ENCODE results near the gene DUOX1. TPM values are rescaled to one million over a fixed set of nuclear protein-coding genes. Genes with fewer than 3 reads are reported as not detected.

Gene DUOX1
- total RNA-seq, 1 donor from 2014 or later = 4.1 TPM

GRCh38 chr15:45199136-45199810 is 69.5 kb downstream of the DUOX1 start:
- no peak for TF ChIP-seq CTCF (IDR thresholded peaks at IDR 0.05; ENCODE audit: insufficient read depth, low read length, poor library complexity, severe bottlenecking)
- Histone ChIP-seq H3K4me3 (ENCODE audit: low read depth, low read length) (peak overlapping the region; percentile 74), H3K36me3 (ENCODE audit: control insufficient read depth, insufficient read depth, low read length) (no peaks in the 10 kb centered on the region), H3K27me3 (ENCODE audit: control insufficient read depth, insufficient read depth, low read length) (no peaks in the 10 kb centered on the region)
- DNase-seq (ENCODE audit: low read depth) = no peak

GRCh38 chr15:45200001-45200798 is 70.4 kb downstream of the DUOX1 start:
- DNase-seq (ENCODE audit: low read depth) = peak; percentile 67
- H3K27me3 ChIP-seq (ENCODE audit: control insufficient read depth, insufficient read depth, low read length) = no peaks in the 10 kb centered on the region
- peak overlapping the region; percentile 46 for H3K4me3 ChIP-seq (ENCODE audit: low read depth, low read length)
- TF ChIP-seq CTCF (IDR thresholded peaks at IDR 0.05; ENCODE audit: insufficient read depth, low read length, poor library complexity, severe bottlenecking) = no peak
- H3K36me3 ChIP-seq (ENCODE audit: control insufficient read depth, insufficient read depth, low read length) = no peaks in the 10 kb centered on the region

- no peaks in the 10 kb centered on the region for H3K36me3 ChIP-seq (ENCODE audit: control insufficient read depth, insufficient read depth, low read length)
- TF ChIP-seq CTCF (IDR thresholded peaks at IDR 0.05; ENCODE audit: insufficient read depth, low read length, poor library complexity, severe bottlenecking) = no peak
Observed at GRCh38 chr15:45200799-45201556, 71.2 kb downstream of the DUOX1 start.

GRCh38 chr15:45201557-45201859 is 71.7 kb downstream of the DUOX1 start:
- no peak for TF ChIP-seq CTCF (IDR thresholded peaks at IDR 0.05; ENCODE audit: insufficient read depth, low read length, poor library complexity, severe bottlenecking)
- Histone ChIP-seq H3K27me3 (ENCODE audit: control insufficient read depth, insufficient read depth, low read length) (no peaks in the 10 kb centered on the region), H3K36me3 (ENCODE audit: control insufficient read depth, insufficient read depth, low read length) (no peaks in the 10 kb centered on the region), H3K4me3 (ENCODE audit: low read depth, low read length) (no peak overlapping the region)
- no peak for DNase-seq (ENCODE audit: low read depth)

More at GRCh38 chr15:45200799-45201556, 71.2 kb downstream of the DUOX1 start:
- DNase-seq (ENCODE audit: low read depth) = no peak
- H3K4me3 ChIP-seq (ENCODE audit: low read depth, low read length) = peak overlapping the region; percentile 46
- H3K27me3 ChIP-seq (ENCODE audit: control insufficient read depth, insufficient read depth, low read length) = no peaks in the 10 kb centered on the region

- Histone ChIP-seq H3K27me3 (ENCODE audit: control insufficient read depth, insufficient read depth, low read length) (no peaks in the 10 kb centered on the region), H3K4me3 (ENCODE audit: low read depth, low read length) (no peak overlapping the region), H3K36me3 (ENCODE audit: control insufficient read depth, insufficient read depth, low read length) (no peaks in the 10 kb centered on the region)
- DNase-seq (ENCODE audit: low read depth) = no peak
- no peak for TF ChIP-seq CTCF (IDR thresholded peaks at IDR 0.05; ENCODE audit: insufficient read depth, low read length, poor library complexity, severe bottlenecking)
Observed at GRCh38 chr15:45201869-45202268, 72.1 kb downstream of the DUOX1 start.
